KOPT-K1 (cell line): ENCODE measurements around the gene HNRNPA1.
"Not testable (repeated sequence)": the region's sequence is repeated elsewhere in the genome, so short reads cannot be mapped to it uniquely, and the experiment has no call there.

Source experiments
- H3K27ac ChIP-seq: fragments of 200-600 bp; sonication (generic); 2 replicates; pipeline ENCODE4 v1.5.1; 2016; ENCODE audit warnings: antibody characterized with exemption, mild to moderate bottlenecking, low read depth, low read length; ENCODE audit not compliant: poor library complexity, severe bottlenecking
- H3K36me3 ChIP-seq: fragments of 200-600 bp; sonication (generic); 2 replicates; pipeline ENCODE4 v1.5.1; 2017; ENCODE audit warnings: antibody characterized with exemption, mild to moderate bottlenecking, low read length, moderate library complexity; ENCODE audit not compliant: insufficient read depth
- H3K9me3 ChIP-seq: fragments of 200-600 bp; sonication (generic); 2 replicates; pipeline ENCODE4 v1.5.1; 2017; ENCODE audit warnings: antibody characterized with exemption, low read length, mild to moderate bottlenecking; ENCODE audit not compliant: insufficient read depth, poor library complexity, severe bottlenecking

Gene HNRNPA1

GRCh38 chr12:54284070-54284780, 3.7 kb downstream of the HNRNPA1 start:
- not testable (repeated sequence) for H3K27ac ChIP-seq, H3K9me3 ChIP-seq
- H3K36me3 ChIP-seq, result peaks cover 85% of the 10 kb centered on the region

GRCh38 chr12:54285150-54286041, 4.9 kb downstream of the HNRNPA1 start:
- Histone ChIP-seq H3K27ac (no peak overlapping the region), H3K36me3 (peaks cover 91% of the 10 kb centered on the region), H3K9me3 (no peaks in the 10 kb centered on the region)

- peaks cover 84% of the 10 kb centered on the region for H3K36me3 ChIP-seq
- H3K27ac ChIP-seq, result no peak overlapping the region
- no peaks in the 10 kb centered on the region for H3K9me3 ChIP-seq
Measured at GRCh38 chr12:54286042-54287030, 5.8 kb downstream of the HNRNPA1 start.

GRCh38 chr12:54287261-54288157, 7.0 kb downstream of the HNRNPA1 start:
- H3K9me3 ChIP-seq, result no peaks in the 10 kb centered on the region
- H3K36me3 ChIP-seq, result peaks cover 73% of the 10 kb centered on the region
- no peak overlapping the region for H3K27ac ChIP-seq

GRCh38 chr12:54292083-54292930, 11.8 kb downstream of the HNRNPA1 start:
- no peak overlapping the region for H3K27ac ChIP-seq
- H3K36me3 ChIP-seq, result peaks cover 25% of the 10 kb centered on the region
- H3K9me3 ChIP-seq, result no peaks in the 10 kb centered on the region

- Histone ChIP-seq H3K36me3 (peaks cover 19% of the 10 kb centered on the region), H3K27ac (no peak overlapping the region), H3K9me3 (no peaks in the 10 kb centered on the region)
Measured at GRCh38 chr12:54292931-54293241, 12.4 kb downstream of the HNRNPA1 start.

GRCh38 chr12:54294152-54294952, 13.8 kb downstream of the HNRNPA1 start:
- H3K36me3 ChIP-seq, result peaks cover 5% of the 10 kb centered on the region; the same call in 1 of the 2 replicates
- no peaks in the 10 kb centered on the region for H3K9me3 ChIP-seq
- peak overlapping the region; percentile 45 for H3K27ac ChIP-seq

GRCh38 chr12:54294953-54295566, 14.5 kb downstream of the HNRNPA1 start:
- no peaks in the 10 kb centered on the region for H3K9me3 ChIP-seq
- H3K27ac ChIP-seq, result peak overlapping the region; percentile 45
- no peaks in the 10 kb centered on the region for H3K36me3 ChIP-seq

- Histone ChIP-seq H3K36me3 (no peaks in the 10 kb centered on the region), H3K27ac (peak overlapping the region; percentile 15), H3K9me3 (no peaks in the 10 kb centered on the region)
Measured at GRCh38 chr12:54296393-54297099, 16.0 kb downstream of the HNRNPA1 start.

GRCh38 chr12:54298904-54299303, 18.4 kb downstream of the HNRNPA1 start:
- Histone ChIP-seq H3K9me3 (no peaks in the 10 kb centered on the region), H3K36me3 (no peaks in the 10 kb centered on the region), H3K27ac (no peak overlapping the region)

GRCh38 chr12:54299515-54300224, 19.1 kb downstream of the HNRNPA1 start:
- Histone ChIP-seq H3K36me3 (no peaks in the 10 kb centered on the region), H3K27ac (peak overlapping the region; percentile 57), H3K9me3 (no peaks in the 10 kb centered on the region)
